WTC11 (cell line): ENCODE data around the gene KCTD16. TPM values are rescaled to one million over a fixed set of nuclear protein-coding genes. Genes with fewer than 3 reads are reported as not detected.

Experiments used
- ATAC-seq: fragments of 200-7000 bp; cut with Tn5 transposase; 2 replicates; pipeline ENCODE4 v1.10.0; 2021; ENCODE audit warnings: mild to moderate bottlenecking, moderate library complexity
- CTCF ChIA-PET: fragments of 300-600 bp; sonication (Branson Sonifier 250); formaldehyde crosslinking; loops from one replicate; lab custom pipeline; 2021; ENCODE audit warnings: antibody characterized with exemption; lab: Charles Lee
- POLR2A ChIA-PET: fragments of 350-600 bp; sonication (Branson Sonifier 250); formaldehyde crosslinking; loops from one replicate; lab custom pipeline; 2021; ENCODE audit warnings: antibody characterized with exemption; lab: Charles Lee
- DNase-seq: peaks from one replicate; pipeline ENCODE4 v3.0.0; 2021; ENCODE audit warnings: low spot score
- H3K27ac Mint-ChIP-seq: 2 replicates; pipeline ENCODE4 v1.8.0; 2021; ENCODE audit warnings: mixed read lengths
- H3K27me3 Mint-ChIP-seq: 2 replicates; pipeline ENCODE4 v1.8.0; 2021; ENCODE audit warnings: low read depth, mild to moderate bottlenecking, moderate library complexity, mixed read lengths
- H3K36me3 Mint-ChIP-seq: 2 replicates; pipeline ENCODE4 v1.8.0; 2021; ENCODE audit warnings: mixed read lengths
- H3K4me1 Mint-ChIP-seq: 2 replicates; pipeline ENCODE4 v1.8.0; 2022; ENCODE audit warnings: mixed read lengths
- H3K4me3 Mint-ChIP-seq: 2 replicates; pipeline ENCODE4 v1.8.0; 2021; ENCODE audit warnings: mild to moderate bottlenecking, moderate library complexity, mixed read lengths
- H3K9me3 Mint-ChIP-seq: 2 replicates; pipeline ENCODE4 v1.8.0; 2021; ENCODE audit warnings: mixed read lengths
- GABPB1 ChIP-seq: sonication (generic); formaldehyde crosslinking; IDR thresholded peaks from 2 replicates; pipeline ENCODE4 v1.8.1; 2023; ENCODE audit warnings: mild to moderate bottlenecking, missing genetic modification reagents
- JAZF1 ChIP-seq: fragments of 250-450 bp; sonication (Bioruptor Pico); IDR thresholded peaks from 2 replicates; pipeline ENCODE4 v1.9.0; 2021; ENCODE audit warnings: moderate library complexity, mild to moderate bottlenecking, inconsistent platforms
- JUN ChIP-seq: sonication (generic); formaldehyde crosslinking; IDR thresholded peaks from 2 replicates; pipeline ENCODE4 v1.8.0; 2023; ENCODE audit warnings: mild to moderate bottlenecking, missing genetic modification reagents
- MXD4 ChIP-seq: fragments of 250-450 bp; sonication (Bioruptor Pico); IDR thresholded peaks from 2 replicates; pipeline ENCODE4 v1.8.0; 2021; ENCODE audit warnings: mild to moderate bottlenecking, moderate library complexity, borderline replicate concordance
- NFYB ChIP-seq: sonication (generic); formaldehyde crosslinking; conservative IDR thresholded peaks from 2 replicates; pipeline ENCODE4 v1.8.0; 2022; ENCODE audit warnings: low read depth, missing genetic modification reagents
- OVOL2 ChIP-seq: fragments of 250-450 bp; sonication (Bioruptor Pico); IDR thresholded peaks from 2 replicates; pipeline ENCODE4 v1.9.0; 2021; ENCODE audit warnings: mild to moderate bottlenecking, borderline replicate concordance
- RELA ChIP-seq: sonication (generic); formaldehyde crosslinking; IDR thresholded peaks from 2 replicates; pipeline ENCODE4 v1.8.1; 2022; ENCODE audit warnings: missing genetic modification reagents, mild to moderate bottlenecking, borderline replicate concordance
- RORB ChIP-seq: fragments of 250-450 bp; sonication (Bioruptor Pico); IDR thresholded peaks from 2 replicates; pipeline ENCODE4 v1.9.0; 2021; ENCODE audit warnings: mild to moderate bottlenecking
- SMAD4 ChIP-seq: sonication (generic); formaldehyde crosslinking; IDR thresholded peaks from 2 replicates; pipeline ENCODE4 v1.8.0; 2022; ENCODE audit warnings: mild to moderate bottlenecking, missing genetic modification reagents
- SOX15 ChIP-seq: fragments of 250-450 bp; sonication (Bioruptor Pico); IDR thresholded peaks from 2 replicates; pipeline ENCODE4 v1.9.0; 2021; ENCODE audit warnings: mild to moderate bottlenecking
- ZNF121 ChIP-seq: sonication (generic); formaldehyde crosslinking; IDR thresholded peaks from 2 replicates; pipeline ENCODE4 v1.8.0; 2023; ENCODE audit warnings: missing genetic modification reagents
- ZNF396 ChIP-seq: fragments of 250-450 bp; sonication (Bioruptor Pico); IDR thresholded peaks from 2 replicates; pipeline ENCODE4 v1.8.0; 2021; ENCODE audit warnings: mild to moderate bottlenecking, moderate library complexity, borderline replicate concordance
- ZNF416 ChIP-seq: fragments of 250-450 bp; sonication (Bioruptor Pico); IDR thresholded peaks from 2 replicates; pipeline ENCODE4 v1.9.0; 2021; ENCODE audit warnings: mild to moderate bottlenecking, inconsistent platforms
- total RNA-seq: library from RNA; stranded (reverse); gene quantifications from 3 replicates; pipeline ENCODE4 v1.2.3, GENCODE V29; 2021
- TF ChIP-seq, protein P1 (sequence below): sonication (generic); formaldehyde crosslinking; IDR thresholded peaks from 2 replicates; pipeline ENCODE4 v1.8.1; 2022; ENCODE audit warnings: low read depth, missing genetic modification reagents, borderline replicate concordance
- TF ChIP-seq, protein P2 (sequence below): fragments of 200-600 bp; IDR thresholded peaks from 2 replicates; pipeline ENCODE4 v1.8.0; 2022; ENCODE audit warnings: antibody characterized with exemption
- TF ChIP-seq, protein P3 (sequence below): sonication (generic); formaldehyde crosslinking; IDR thresholded peaks from 2 replicates; pipeline ENCODE4 v1.8.0; 2022; ENCODE audit warnings: missing genetic modification reagents
- TF ChIP-seq, protein P4 (sequence below): sonication (generic); formaldehyde crosslinking; IDR thresholded peaks from 2 replicates; pipeline ENCODE4 v1.8.1; 2023; ENCODE audit warnings: mild to moderate bottlenecking, missing genetic modification reagents, moderate library complexity
- TF ChIP-seq, protein P5 (sequence below): fragments of 250-450 bp; sonication (Bioruptor Pico); IDR thresholded peaks from 2 replicates; pipeline ENCODE4 v1.9.0; 2021; ENCODE audit warnings: mild to moderate bottlenecking
- TF ChIP-seq, protein P6 (sequence below): sonication (generic); formaldehyde crosslinking; IDR thresholded peaks from 2 replicates; pipeline ENCODE4 v1.8.1; 2023; ENCODE audit warnings: mild to moderate bottlenecking, missing genetic modification reagents, borderline replicate concordance

KCTD16 gene
- total RNA-seq, 1 experiment from 2014 or later = 0.20 TPM

DNA sequence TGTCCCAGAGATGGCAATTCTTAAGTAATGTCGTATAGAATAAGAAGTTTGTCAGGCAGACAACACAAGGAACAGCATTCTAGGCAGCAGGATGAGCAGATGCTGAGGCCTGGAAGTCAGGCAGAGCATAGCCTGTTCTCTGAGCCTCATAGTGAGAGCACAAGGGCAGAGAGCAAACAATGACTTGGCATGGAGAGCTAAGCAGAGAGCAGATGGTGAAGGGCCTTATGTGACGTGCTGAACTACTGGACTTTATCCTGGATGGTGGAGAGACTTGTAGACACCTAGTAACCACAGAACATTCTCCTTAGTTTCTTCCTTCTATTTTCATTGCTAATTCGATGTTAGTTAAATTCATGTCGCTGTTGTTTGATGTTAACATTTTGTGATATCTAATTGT, 60.1 kb downstream of the KCTD16 start (continued):
- TF ChIP-seq, protein P1, sequence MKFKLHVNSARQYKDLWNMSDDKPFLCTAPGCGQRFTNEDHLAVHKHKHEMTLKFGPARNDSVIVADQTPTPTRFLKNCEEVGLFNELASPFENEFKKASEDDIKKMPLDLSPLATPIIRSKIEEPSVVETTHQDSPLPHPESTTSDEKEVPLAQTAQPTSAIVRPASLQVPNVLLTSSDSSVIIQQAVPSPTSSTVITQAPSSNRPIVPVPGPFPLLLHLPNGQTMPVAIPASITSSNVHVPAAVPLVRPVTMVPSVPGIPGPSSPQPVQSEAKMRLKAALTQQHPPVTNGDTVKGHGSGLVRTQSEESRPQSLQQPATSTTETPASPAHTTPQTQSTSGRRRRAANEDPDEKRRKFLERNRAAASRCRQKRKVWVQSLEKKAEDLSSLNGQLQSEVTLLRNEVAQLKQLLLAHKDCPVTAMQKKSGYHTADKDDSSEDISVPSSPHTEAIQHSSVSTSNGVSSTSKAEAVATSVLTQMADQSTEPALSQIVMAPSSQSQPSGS (CRISPR knock-in tag) = no peak
- TF ChIP-seq, protein P2, sequence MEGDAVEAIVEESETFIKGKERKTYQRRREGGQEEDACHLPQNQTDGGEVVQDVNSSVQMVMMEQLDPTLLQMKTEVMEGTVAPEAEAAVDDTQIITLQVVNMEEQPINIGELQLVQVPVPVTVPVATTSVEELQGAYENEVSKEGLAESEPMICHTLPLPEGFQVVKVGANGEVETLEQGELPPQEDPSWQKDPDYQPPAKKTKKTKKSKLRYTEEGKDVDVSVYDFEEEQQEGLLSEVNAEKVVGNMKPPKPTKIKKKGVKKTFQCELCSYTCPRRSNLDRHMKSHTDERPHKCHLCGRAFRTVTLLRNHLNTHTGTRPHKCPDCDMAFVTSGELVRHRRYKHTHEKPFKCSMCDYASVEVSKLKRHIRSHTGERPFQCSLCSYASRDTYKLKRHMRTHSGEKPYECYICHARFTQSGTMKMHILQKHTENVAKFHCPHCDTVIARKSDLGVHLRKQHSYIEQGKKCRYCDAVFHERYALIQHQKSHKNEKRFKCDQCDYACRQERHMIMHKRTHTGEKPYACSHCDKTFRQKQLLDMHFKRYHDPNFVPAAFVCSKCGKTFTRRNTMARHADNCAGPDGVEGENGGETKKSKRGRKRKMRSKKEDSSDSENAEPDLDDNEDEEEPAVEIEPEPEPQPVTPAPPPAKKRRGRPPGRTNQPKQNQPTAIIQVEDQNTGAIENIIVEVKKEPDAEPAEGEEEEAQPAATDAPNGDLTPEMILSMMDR = no peak
- TF ChIP-seq RORB (CRISPR knock-in tag) (no peak), MXD4 (no peak), ZNF121 (CRISPR knock-in tag) (no peak), SMAD4 (no peak), JAZF1 (CRISPR knock-in tag) (no peak), RELA (CRISPR knock-in tag) (no peak), ZNF396 (CRISPR knock-in tag) (no peak)
- TF ChIP-seq, protein P3, sequence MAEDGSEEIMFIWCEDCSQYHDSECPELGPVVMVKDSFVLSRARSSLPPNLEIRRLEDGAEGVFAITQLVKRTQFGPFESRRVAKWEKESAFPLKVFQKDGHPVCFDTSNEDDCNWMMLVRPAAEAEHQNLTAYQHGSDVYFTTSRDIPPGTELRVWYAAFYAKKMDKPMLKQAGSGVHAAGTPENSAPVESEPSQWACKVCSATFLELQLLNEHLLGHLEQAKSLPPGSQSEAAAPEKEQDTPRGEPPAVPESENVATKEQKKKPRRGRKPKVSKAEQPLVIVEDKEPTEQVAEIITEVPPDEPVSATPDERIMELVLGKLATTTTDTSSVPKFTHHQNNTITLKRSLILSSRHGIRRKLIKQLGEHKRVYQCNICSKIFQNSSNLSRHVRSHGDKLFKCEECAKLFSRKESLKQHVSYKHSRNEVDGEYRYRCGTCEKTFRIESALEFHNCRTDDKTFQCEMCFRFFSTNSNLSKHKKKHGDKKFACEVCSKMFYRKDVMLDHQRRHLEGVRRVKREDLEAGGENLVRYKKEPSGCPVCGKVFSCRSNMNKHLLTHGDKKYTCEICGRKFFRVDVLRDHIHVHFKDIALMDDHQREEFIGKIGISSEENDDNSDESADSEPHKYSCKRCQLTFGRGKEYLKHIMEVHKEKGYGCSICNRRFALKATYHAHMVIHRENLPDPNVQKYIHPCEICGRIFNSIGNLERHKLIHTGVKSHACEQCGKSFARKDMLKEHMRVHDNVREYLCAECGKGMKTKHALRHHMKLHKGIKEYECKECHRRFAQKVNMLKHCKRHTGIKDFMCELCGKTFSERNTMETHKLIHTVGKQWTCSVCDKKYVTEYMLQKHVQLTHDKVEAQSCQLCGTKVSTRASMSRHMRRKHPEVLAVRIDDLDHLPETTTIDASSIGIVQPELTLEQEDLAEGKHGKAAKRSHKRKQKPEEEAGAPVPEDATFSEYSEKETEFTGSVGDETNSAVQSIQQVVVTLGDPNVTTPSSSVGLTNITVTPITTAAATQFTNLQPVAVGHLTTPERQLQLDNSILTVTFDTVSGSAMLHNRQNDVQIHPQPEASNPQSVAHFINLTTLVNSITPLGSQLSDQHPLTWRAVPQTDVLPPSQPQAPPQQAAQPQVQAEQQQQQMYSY = no peak

DNA sequence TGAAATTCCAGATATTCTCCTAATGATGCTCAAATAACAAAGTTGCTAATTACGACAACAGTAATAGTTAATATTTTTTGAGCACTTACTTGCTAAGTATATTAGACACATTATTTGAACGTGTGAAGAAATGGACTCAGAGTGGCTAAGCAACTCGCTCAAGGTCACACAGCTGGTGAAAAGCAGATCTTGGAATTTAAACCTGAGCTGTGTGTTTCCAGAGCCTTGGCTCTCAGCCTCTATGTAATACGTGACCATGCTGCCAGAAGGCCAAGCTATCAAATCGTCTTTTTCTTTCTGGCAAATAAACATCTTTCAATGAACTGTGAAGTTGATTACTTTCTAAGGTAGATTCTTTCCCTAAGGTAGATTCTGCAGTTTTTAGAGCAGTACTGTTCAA, 61.6 kb downstream of the KCTD16 start:
- ATAC-seq = no peak
- Mint-ChIP-seq H3K36me3 (no peaks in the 10 kb centered on the region), H3K9me3 (no peaks in the 10 kb centered on the region), H3K27ac (no peak overlapping the region), H3K4me3 (no peak overlapping the region), H3K27me3 (no peaks in the 10 kb centered on the region), H3K4me1 (peaks cover 2% of the 10 kb centered on the region; the same call in 1 of the 2 replicates)
- CTCF ChIA-PET = no interaction called here
- POLR2A ChIA-PET = interaction anchor here (0.5 kb wide), 1 partner anchor 29 kb away, joined by 3 read pairs; no protein-coding TSS in a partner anchor
- DNase-seq = no peak
- no peak for TF ChIP-seq ZNF416 (CRISPR knock-in tag)
- TF ChIP-seq, protein P4, sequence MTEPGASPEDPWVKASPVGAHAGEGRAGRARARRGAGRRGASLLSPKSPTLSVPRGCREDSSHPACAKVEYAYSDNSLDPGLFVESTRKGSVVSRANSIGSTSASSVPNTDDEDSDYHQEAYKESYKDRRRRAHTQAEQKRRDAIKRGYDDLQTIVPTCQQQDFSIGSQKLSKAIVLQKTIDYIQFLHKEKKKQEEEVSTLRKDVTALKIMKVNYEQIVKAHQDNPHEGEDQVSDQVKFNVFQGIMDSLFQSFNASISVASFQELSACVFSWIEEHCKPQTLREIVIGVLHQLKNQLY (CRISPR knock-in tag) = no peak
- TF ChIP-seq GABPB1 (CRISPR knock-in tag) = no peak
- TF ChIP-seq OVOL2 (CRISPR knock-in tag) = no peak
- TF ChIP-seq, protein P5, sequence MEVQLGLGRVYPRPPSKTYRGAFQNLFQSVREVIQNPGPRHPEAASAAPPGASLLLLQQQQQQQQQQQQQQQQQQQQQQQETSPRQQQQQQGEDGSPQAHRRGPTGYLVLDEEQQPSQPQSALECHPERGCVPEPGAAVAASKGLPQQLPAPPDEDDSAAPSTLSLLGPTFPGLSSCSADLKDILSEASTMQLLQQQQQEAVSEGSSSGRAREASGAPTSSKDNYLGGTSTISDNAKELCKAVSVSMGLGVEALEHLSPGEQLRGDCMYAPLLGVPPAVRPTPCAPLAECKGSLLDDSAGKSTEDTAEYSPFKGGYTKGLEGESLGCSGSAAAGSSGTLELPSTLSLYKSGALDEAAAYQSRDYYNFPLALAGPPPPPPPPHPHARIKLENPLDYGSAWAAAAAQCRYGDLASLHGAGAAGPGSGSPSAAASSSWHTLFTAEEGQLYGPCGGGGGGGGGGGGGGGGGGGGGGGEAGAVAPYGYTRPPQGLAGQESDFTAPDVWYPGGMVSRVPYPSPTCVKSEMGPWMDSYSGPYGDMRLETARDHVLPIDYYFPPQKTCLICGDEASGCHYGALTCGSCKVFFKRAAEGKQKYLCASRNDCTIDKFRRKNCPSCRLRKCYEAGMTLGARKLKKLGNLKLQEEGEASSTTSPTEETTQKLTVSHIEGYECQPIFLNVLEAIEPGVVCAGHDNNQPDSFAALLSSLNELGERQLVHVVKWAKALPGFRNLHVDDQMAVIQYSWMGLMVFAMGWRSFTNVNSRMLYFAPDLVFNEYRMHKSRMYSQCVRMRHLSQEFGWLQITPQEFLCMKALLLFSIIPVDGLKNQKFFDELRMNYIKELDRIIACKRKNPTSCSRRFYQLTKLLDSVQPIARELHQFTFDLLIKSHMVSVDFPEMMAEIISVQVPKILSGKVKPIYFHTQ (CRISPR knock-in tag) = no peak
- TF ChIP-seq, protein P6, sequence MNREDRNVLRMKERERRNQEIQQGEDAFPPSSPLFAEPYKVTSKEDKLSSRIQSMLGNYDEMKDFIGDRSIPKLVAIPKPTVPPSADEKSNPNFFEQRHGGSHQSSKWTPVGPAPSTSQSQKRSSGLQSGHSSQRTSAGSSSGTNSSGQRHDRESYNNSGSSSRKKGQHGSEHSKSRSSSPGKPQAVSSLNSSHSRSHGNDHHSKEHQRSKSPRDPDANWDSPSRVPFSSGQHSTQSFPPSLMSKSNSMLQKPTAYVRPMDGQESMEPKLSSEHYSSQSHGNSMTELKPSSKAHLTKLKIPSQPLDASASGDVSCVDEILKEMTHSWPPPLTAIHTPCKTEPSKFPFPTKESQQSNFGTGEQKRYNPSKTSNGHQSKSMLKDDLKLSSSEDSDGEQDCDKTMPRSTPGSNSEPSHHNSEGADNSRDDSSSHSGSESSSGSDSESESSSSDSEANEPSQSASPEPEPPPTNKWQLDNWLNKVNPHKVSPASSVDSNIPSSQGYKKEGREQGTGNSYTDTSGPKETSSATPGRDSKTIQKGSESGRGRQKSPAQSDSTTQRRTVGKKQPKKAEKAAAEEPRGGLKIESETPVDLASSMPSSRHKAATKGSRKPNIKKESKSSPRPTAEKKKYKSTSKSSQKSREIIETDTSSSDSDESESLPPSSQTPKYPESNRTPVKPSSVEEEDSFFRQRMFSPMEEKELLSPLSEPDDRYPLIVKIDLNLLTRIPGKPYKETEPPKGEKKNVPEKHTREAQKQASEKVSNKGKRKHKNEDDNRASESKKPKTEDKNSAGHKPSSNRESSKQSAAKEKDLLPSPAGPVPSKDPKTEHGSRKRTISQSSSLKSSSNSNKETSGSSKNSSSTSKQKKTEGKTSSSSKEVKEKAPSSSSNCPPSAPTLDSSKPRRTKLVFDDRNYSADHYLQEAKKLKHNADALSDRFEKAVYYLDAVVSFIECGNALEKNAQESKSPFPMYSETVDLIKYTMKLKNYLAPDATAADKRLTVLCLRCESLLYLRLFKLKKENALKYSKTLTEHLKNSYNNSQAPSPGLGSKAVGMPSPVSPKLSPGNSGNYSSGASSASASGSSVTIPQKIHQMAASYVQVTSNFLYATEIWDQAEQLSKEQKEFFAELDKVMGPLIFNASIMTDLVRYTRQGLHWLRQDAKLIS = no peak
- TF ChIP-seq JUN (CRISPR knock-in tag) = no peak
- no peak for TF ChIP-seq SOX15 (CRISPR knock-in tag)
- TF ChIP-seq, protein P2 = no peak
- no peak for TF ChIP-seq NFYB (CRISPR knock-in tag)
